ENCODE results near the gene LMTK3. TPM values are rescaled to one million over a fixed set of nuclear protein-coding genes. Genes with fewer than 3 reads are reported as not detected.

Gene LMTK3
- total and polyA plus RNA-seq, 2 of the 13 experiments (the other 11 are each of a cell fraction or from before 2014, with no cell fraction given) = 0.18 to 0.29 TPM

GRCh38 chr19:48445606-48446481 lies 65.8 kb downstream of the LMTK3 start, which contains the start of gene GRWD1 (continued):
- peak; percentile 53 for TF ChIP-seq ZGPAT (CRISPR knock-in tag; IDR thresholded peaks at IDR 0.05)
- peak; percentile 70; the same call in 1 of the 2 replicates for TF ChIP-seq PHF21A (CRISPR knock-in tag; IDR thresholded peaks at IDR 0.05)
- TF ChIP-seq RFX3 (CRISPR knock-in tag; IDR thresholded peaks at IDR 0.05) = peak; percentile 77
- no peak; the same call in 1 of the 2 replicates for TF ChIP-seq MED1 (CRISPR knock-in tag; IDR thresholded peaks at IDR 0.05)
- peak; percentile 65; the same call in 1 of the 2 replicates for TF ChIP-seq EEA1 (CRISPR knock-in tag; IDR thresholded peaks at IDR 0.05; ENCODE audit: borderline replicate concordance)
- peak; percentile 56 for TF ChIP-seq ASH2L (IDR thresholded peaks at IDR 0.05; ENCODE audit: insufficient read length, low read depth, low read length)
- peak; percentile 47; the same call in 1 of the 2 replicates for TF ChIP-seq AHR (CRISPR knock-in tag; IDR thresholded peaks at IDR 0.05)
- no peak for TF ChIP-seq PRMT3 (CRISPR knock-in tag; IDR thresholded peaks at IDR 0.05; ENCODE audit: borderline replicate concordance, low read depth)
- TF ChIP-seq ATF1 (CRISPR knock-in tag; IDR thresholded peaks at IDR 0.05) = peak; percentile 89
- no peak for TF ChIP-seq TCF12 (IDR thresholded peaks at IDR 0.05)
- no peak for TF ChIP-seq TCF12 (CRISPR knock-in tag; IDR thresholded peaks at IDR 0.05)
- TF ChIP-seq ZNF580 (CRISPR knock-in tag; IDR thresholded peaks at IDR 0.05; ENCODE audit: borderline replicate concordance, low read depth) = peak; percentile 70; the same call in 1 of the 2 replicates
- TF ChIP-seq ZNF850 (CRISPR knock-in tag; conservative IDR thresholded peaks at IDR 0.05) = 0 out of 2 replicates have a peak, but pooled peaks have one; percentile 59
- TF ChIP-seq ZNF788 (CRISPR knock-in tag; IDR thresholded peaks at IDR 0.05; ENCODE audit: borderline replicate concordance) = 0 out of 2 replicates have a peak, but pooled peaks have one; percentile 77
- TF ChIP-seq SNRNP70 (IDR thresholded peaks at IDR 0.05; ENCODE audit: low read depth, low read length) = no peak
- TF ChIP-seq CEBPG (CRISPR knock-in tag; IDR thresholded peaks at IDR 0.05) = 0 out of 2 replicates have a peak, but pooled peaks have one; percentile 13
- TF ChIP-seq IKZF1 (IDR thresholded peaks at IDR 0.05) = no peak
- 0 out of 2 replicates have a peak, but pooled peaks have one; percentile 19 for TF ChIP-seq TFE3 (CRISPR knock-in tag; IDR thresholded peaks at IDR 0.05)
- peak; percentile 81 for TF ChIP-seq BORCS8-MEF2B (CRISPR knock-in tag; IDR thresholded peaks at IDR 0.05)
- TF ChIP-seq SUZ12 (IDR thresholded peaks at IDR 0.05; ENCODE audit: low read depth, low read length) = peak; percentile 56; the same call in 1 of the 2 replicates
- peak; percentile 82 for TF ChIP-seq TAF1 (CRISPR knock-in tag; IDR thresholded peaks at IDR 0.05)
- TF ChIP-seq ZNF350 (CRISPR knock-in tag; IDR thresholded peaks at IDR 0.05; ENCODE audit: borderline replicate concordance, low read depth) = peak; percentile 78
- TF ChIP-seq, protein P1, sequence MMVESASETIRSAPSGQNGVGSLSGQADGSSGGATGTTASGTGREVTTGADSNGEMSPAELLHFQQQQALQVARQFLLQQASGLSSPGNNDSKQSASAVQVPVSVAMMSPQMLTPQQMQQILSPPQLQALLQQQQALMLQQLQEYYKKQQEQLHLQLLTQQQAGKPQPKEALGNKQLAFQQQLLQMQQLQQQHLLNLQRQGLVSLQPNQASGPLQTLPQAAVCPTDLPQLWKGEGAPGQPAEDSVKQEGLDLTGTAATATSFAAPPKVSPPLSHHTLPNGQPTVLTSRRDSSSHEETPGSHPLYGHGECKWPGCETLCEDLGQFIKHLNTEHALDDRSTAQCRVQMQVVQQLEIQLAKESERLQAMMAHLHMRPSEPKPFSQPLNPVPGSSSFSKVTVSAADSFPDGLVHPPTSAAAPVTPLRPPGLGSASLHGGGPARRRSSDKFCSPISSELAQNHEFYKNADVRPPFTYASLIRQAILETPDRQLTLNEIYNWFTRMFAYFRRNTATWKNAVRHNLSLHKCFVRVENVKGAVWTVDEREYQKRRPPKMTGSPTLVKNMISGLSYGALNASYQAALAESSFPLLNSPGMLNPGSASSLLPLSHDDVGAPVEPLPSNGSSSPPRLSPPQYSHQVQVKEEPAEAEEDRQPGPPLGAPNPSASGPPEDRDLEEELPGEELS (CRISPR knock-in tag; IDR thresholded peaks at IDR 0.05) = peak; percentile 12; the same call in 1 of the 2 replicates
- TF ChIP-seq POLR2A (IDR thresholded peaks at IDR 0.05; ENCODE audit: insufficient read depth in 1 of 2, low read depth in 2 of 2, low read length in 2 of 2) = peak; percentile 81 to 83
- TF ChIP-seq IKZF4 (CRISPR knock-in tag; IDR thresholded peaks at IDR 0.05; ENCODE audit: borderline replicate concordance, low read depth, not compliant biosample characterization) = no peak
- TF ChIP-seq CENPX (CRISPR knock-in tag; IDR thresholded peaks at IDR 0.05) = no peak

All from HepG2 (cell line).